GM12878 (cell line): ENCODE measurements around the gene RAP1GAP2. TPM values are rescaled to one million over a fixed set of nuclear protein-coding genes. Genes with fewer than 3 reads are reported as not detected.

Source experiments
- ATAC-seq: fragments of 200-7000 bp; cut with Tn5 transposase; 3 replicates; pipeline ENCODE4 v1.9.1; 2020; ENCODE audit warnings: mild to moderate bottlenecking, moderate library complexity
- BruUV-seq: library from RNA; stranded (reverse); fragments of 400-500 nt; replicated peaks from 2 replicates; lab custom pipeline; 2021; lab: Mats Ljungman, UMichigan
- CTCF ChIA-PET: fragments of 300-600 bp; sonication (Branson Sonifier 250); formaldehyde crosslinking; extraction: SDS; loops from one replicate; lab custom pipeline; 2021; ENCODE audit warnings: inconsistent platforms; lab: Yijun Ruan, JAX
- POLR2A ChIA-PET: fragments of 350-600 bp; formaldehyde crosslinking; extraction: SDS; loops from one replicate; lab custom pipeline; 2021; ENCODE audit warnings: inconsistent platforms; lab: Charles Lee
- RAD21 ChIA-PET: fragments of 300-600 bp; sonication (Branson Sonifier 250); formaldehyde crosslinking; loops from one replicate; lab custom pipeline; 2023; ENCODE audit warnings: antibody characterized with exemption; ENCODE audit not compliant: unreplicated experiment; lab: Charles Lee
- SMC1A ChIA-PET: fragments of 300-600 bp; sonication (Branson Sonifier 250); formaldehyde crosslinking; loops from one replicate; lab custom pipeline; 2023; ENCODE audit not compliant: unreplicated experiment, uncharacterized antibody; lab: Charles Lee
- DNase-seq: peaks from one replicate; pipeline ENCODE4 v3.0.0-alpha.2; 2011; ENCODE audit warnings: low read depth, low spot score
- FAIRE-seq: peaks from 3 replicates; lab custom pipeline; 2011; peaks lifted over from hg19 to GRCh38; lab: Jason Lieb, UNC
- H2AFZ ChIP-seq: 2 replicates; pipeline ENCODE4 v1.6.0; 2011; ENCODE audit warnings: low read depth, low read length, control low read depth; ENCODE audit not compliant: control insufficient read depth
- H3K27ac ChIP-seq: 2 replicates; pipeline ENCODE4 v1.5.1; 2011; ENCODE audit warnings: control low read depth; ENCODE audit not compliant: control insufficient read depth, insufficient read depth
- H3K27me3 ChIP-seq, 2 experiments: replicated peaks in 1 of 2; 2 replicates each; pipeline versions ENCODE4 v1.6.0 to v1.6.1; 2011; ENCODE audit warnings: low read length in 1 of 2; ENCODE audit not compliant: control insufficient read depth in 2 of 2, insufficient read depth in 2 of 2
- H3K36me3 ChIP-seq, 2 experiments: 2 replicates each; pipeline ENCODE4 v1.5.1; 2011; ENCODE audit warnings: low read length in 1 of 2; ENCODE audit not compliant: control insufficient read depth in 2 of 2, insufficient read depth in 2 of 2
- H3K4me1 ChIP-seq: 2 replicates; pipeline ENCODE4 v1.6.1; 2011; ENCODE audit warnings: mild to moderate bottlenecking, low read length, moderate library complexity, mixed read lengths; ENCODE audit not compliant: control insufficient read depth, insufficient read depth
- H3K4me2 ChIP-seq: 2 replicates; pipeline ENCODE4 v1.6.0; 2011; ENCODE audit warnings: control low read depth; ENCODE audit not compliant: control insufficient read depth, insufficient read depth
- H3K4me3 ChIP-seq: fragments of 200-600 bp; sonication (generic); 2 replicates; pipeline ENCODE4 v1.5.1; 2016
- H3K79me2 ChIP-seq: 2 replicates; pipeline ENCODE4 v1.6.0; 2011; ENCODE audit warnings: low read length; ENCODE audit not compliant: control insufficient read depth, insufficient read depth
- H3K9ac ChIP-seq: 2 replicates; pipeline ENCODE4 v1.8.0; 2011; ENCODE audit warnings: low read length, control low read depth, mixed read lengths; ENCODE audit not compliant: control insufficient read depth, insufficient read depth
- H3K9me3 ChIP-seq: replicated peaks from 3 replicates; pipeline ENCODE4 v1.5.1; 2011; ENCODE audit warnings: mild to moderate bottlenecking, low read length; ENCODE audit not compliant: control insufficient read depth, insufficient read depth
- H4K20me1 ChIP-seq: 2 replicates; pipeline ENCODE4 v1.6.0; 2011; ENCODE audit not compliant: control insufficient read depth, insufficient read depth
- BHLHE40 ChIP-seq, 2 experiments: fragments of 450-650 bp in 1 of 2; IDR thresholded peaks; 2 replicates each; pipeline ENCODE4 v1.6.1; 2011 to 2017; ENCODE audit warnings: low read depth in 2 of 2, borderline replicate concordance in 1 of 2, improper control_type of control experiment in 1 of 2, low read length in 1 of 2, mild to moderate bottlenecking in 1 of 2
- CREB1 ChIP-seq: IDR thresholded peaks from 2 replicates; pipeline ENCODE4 v1.6.1; 2012; ENCODE audit warnings: low read depth, mild to moderate bottlenecking, inconsistent platforms
- EGR1 ChIP-seq, 2 experiments: IDR thresholded peaks; 1 replicate in 1 of 2; 2 replicates in 1 of 2; pipeline ENCODE4 v1.6.1; 2011 to 2012; ENCODE audit warnings: low read depth in 2 of 2, low read length in 2 of 2, borderline replicate concordance in 1 of 2, mild to moderate bottlenecking in 1 of 2, moderate library complexity in 1 of 2
- IRF4 ChIP-seq: IDR thresholded peaks from 2 replicates; pipeline ENCODE4 v1.6.1; 2011; ENCODE audit warnings: low read depth, low read length
- KDM1A ChIP-seq: fragments of 200-600 bp; sonication (generic); IDR thresholded peaks from 2 replicates; pipeline ENCODE4 v1.6.1; 2016; ENCODE audit warnings: borderline replicate concordance
- MTA2 ChIP-seq: fragments of 450-650 bp; IDR thresholded peaks from 2 replicates; pipeline ENCODE4 v1.6.1; 2016; ENCODE audit warnings: low read depth, mild to moderate bottlenecking, moderate library complexity
- MYB ChIP-seq: fragments of 150-350 bp; IDR thresholded peaks from 2 replicates; pipeline ENCODE4 v1.6.1; 2014; ENCODE audit warnings: mild to moderate bottlenecking, low read depth, low read length, borderline replicate concordance
- MYC ChIP-seq: IDR thresholded peaks from 2 replicates; pipeline ENCODE4 v1.6.1; 2011; ENCODE audit warnings: mild to moderate bottlenecking, low read length, moderate library complexity, inconsistent platforms; ENCODE audit not compliant: insufficient read depth, insufficient replicate concordance, insufficient read length, severe bottlenecking
- PML ChIP-seq: IDR thresholded peaks from 2 replicates; pipeline ENCODE4 v1.6.1; 2012; ENCODE audit warnings: low read length, inconsistent platforms
- RB1 ChIP-seq: fragments of 450-650 bp; formaldehyde crosslinking; IDR thresholded peaks from 2 replicates; pipeline ENCODE4 v1.6.1; 2017; ENCODE audit warnings: mild to moderate bottlenecking, borderline replicate concordance
- RBBP5 ChIP-seq: fragments of 200-600 bp; sonication (generic); conservative IDR thresholded peaks from 2 replicates; pipeline ENCODE4 v1.6.1; 2016
- RELA ChIP-seq: fragments of 450-650 bp; IDR thresholded peaks from 2 replicates; pipeline ENCODE4 v1.8.0; 2014; ENCODE audit warnings: borderline replicate concordance; ENCODE audit not compliant: partially characterized antibody
- SREBF2 ChIP-seq: IDR thresholded peaks from 2 replicates; pipeline ENCODE4 v1.6.1; 2012; ENCODE audit warnings: mild to moderate bottlenecking, low read length
- ZNF274 ChIP-seq: IDR thresholded peaks from one replicate; pipeline ENCODE4 v1.8.0; 2011; ENCODE audit not compliant: insufficient read length, insufficient read depth
- WGBS: methylation state at CpG from one replicate; pipeline ENCODE4 v1.1.6; 2016; ENCODE audit warnings: low lambda C conversion rate; ENCODE audit not compliant: insufficient replicate concordance, insufficient coverage; ENCODE audit errors: missing lambda C conversion rate; 5-methylcytosine and 5-hydroxymethylcytosine counted together
- in situ Hi-C: fragments of 300-500 bp; cut with MboI; formaldehyde crosslinking; loops from 9 replicates; pipeline ENCODE4 v1.14.3; 2018; ENCODE audit warnings: mixed read lengths
- intact Hi-C: fragments of 100-400 bp; cut with micrococcal nuclease; formaldehyde crosslinking; loops from one replicate; pipeline ENCODE4 v1.14.2; 2022; ENCODE audit not compliant: unreplicated experiment
- polyA plus RNA-seq, 11 experiments: library from polyadenylated mRNA; depleted of rRNA in 4 of 11; unstranded in 6 of 11; stranded (reverse) in 5 of 11; fragments of >200 nt; fragmentation: Nextera tagmentation in 4 of 11; fragmentation: Illumina TruSeq in 1 of 11; extraction: Ambion mirVana in 4 of 11; extraction: Trizol in 1 of 11; gene quantifications; 1 replicate in 1 of 11; 2 replicates in 10 of 11; pipeline versions ENCODE4 v1.2.1 to v1.2.3, GENCODE V29; 2011 to 2016; ENCODE audit warnings: inconsistent platforms in 2 of 11, missing spikeins in 2 of 11, low read depth in 1 of 11
- total RNA-seq, 4 experiments: library from RNA; depleted of rRNA in 3 of 4; stranded (reverse); fragments of >200 nt in 3 of 4; fragmentation: Illumina TruSeq in 1 of 4; extraction: Trizol in 1 of 4; gene quantifications; 2 replicates each; pipeline versions ENCODE4 v1.2.1 to v1.2.3, GENCODE V29; 2013 to 2021
- TF ChIP-seq, protein P1 (sequence below): fragments of 450-650 bp; IDR thresholded peaks from 2 replicates; pipeline ENCODE4 v1.6.1; 2016; ENCODE audit warnings: mild to moderate bottlenecking
- TF ChIP-seq, protein P2 (sequence below): IDR thresholded peaks from 2 replicates; pipeline ENCODE4 v1.6.1; 2011; ENCODE audit warnings: borderline replicate concordance, low read depth, mild to moderate bottlenecking, moderate library complexity, mixed read lengths, low read length; ENCODE audit not compliant: insufficient read depth; ENCODE audit errors: extremely low read length
- TF ChIP-seq, protein P3 (sequence below): IDR thresholded peaks from 2 replicates; pipeline ENCODE4 v1.6.1; 2011; ENCODE audit warnings: mild to moderate bottlenecking, low read depth, low read length, moderate library complexity; ENCODE audit not compliant: insufficient replicate concordance
- TF ChIP-seq, protein P4 (sequence below): fragments of 150-350 bp; IDR thresholded peaks from 2 replicates; pipeline ENCODE4 v1.6.1; 2016; ENCODE audit warnings: low read depth, low read length

The RAP1GAP2 gene
- total and polyA plus RNA-seq, 10 of the 15 experiments (the other 5 are each of a cell fraction or from before 2014, with no cell fraction given), result 0.03 to 0.95 (median 0.49) TPM; not detected in 2

DNA sequence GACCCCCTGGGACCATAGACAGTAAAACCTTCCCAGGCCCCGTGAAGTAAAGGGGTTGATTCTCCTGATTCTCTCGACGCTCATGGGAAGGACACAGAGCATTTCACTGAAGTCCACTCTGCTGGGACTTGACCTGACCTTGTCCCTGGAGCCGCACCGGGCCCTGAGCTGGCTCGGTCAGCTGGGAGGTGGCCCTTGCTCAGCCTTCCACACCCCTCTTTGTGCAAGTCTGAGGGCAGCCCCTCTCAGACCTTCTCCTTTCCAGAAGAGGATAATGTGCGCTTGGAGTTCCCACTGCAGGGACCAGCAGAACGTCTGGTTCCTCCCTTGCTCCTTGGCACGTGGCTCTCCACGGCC is 115.5 kb downstream of the RAP1GAP2 start:
- no peak overlapping the region for H3K4me2 ChIP-seq
- POLR2A ChIA-PET, result interaction anchor here (0.7 kb wide), 1 partner anchor 9 kb away, joined by 3 read pairs; no protein-coding TSS in a partner anchor
- no peak for ATAC-seq
- no peaks in the 10 kb centered on the region for H3K4me1 ChIP-seq
- H3K27ac ChIP-seq, result no peak overlapping the region
- FAIRE-seq, result no peak
- no peak overlapping the region for H2AFZ ChIP-seq
- BruUV-seq, result no TSS peak
- no peak for TF ChIP-seq EGR1 (IDR thresholded peaks at IDR 0.05; ENCODE audit: borderline replicate concordance in 1 of 2, low read depth in 2 of 2, low read length in 2 of 2)
- TF ChIP-seq RBBP5, result no peak
- no peak for TF ChIP-seq MTA2
- TF ChIP-seq CREB1, result no peak
- TF ChIP-seq ZNF274, result no peak
- no peak for TF ChIP-seq MYC
- no peak for TF ChIP-seq RB1
- no peak for TF ChIP-seq KDM1A
- no peak for TF ChIP-seq BHLHE40 (IDR thresholded peaks at IDR 0.05; ENCODE audit: borderline replicate concordance in 1 of 2, low read depth in 2 of 2, low read length in 1 of 2)
- TF ChIP-seq SREBF2, result no peak
- no peak for TF ChIP-seq MYB
- TF ChIP-seq, protein P1, sequence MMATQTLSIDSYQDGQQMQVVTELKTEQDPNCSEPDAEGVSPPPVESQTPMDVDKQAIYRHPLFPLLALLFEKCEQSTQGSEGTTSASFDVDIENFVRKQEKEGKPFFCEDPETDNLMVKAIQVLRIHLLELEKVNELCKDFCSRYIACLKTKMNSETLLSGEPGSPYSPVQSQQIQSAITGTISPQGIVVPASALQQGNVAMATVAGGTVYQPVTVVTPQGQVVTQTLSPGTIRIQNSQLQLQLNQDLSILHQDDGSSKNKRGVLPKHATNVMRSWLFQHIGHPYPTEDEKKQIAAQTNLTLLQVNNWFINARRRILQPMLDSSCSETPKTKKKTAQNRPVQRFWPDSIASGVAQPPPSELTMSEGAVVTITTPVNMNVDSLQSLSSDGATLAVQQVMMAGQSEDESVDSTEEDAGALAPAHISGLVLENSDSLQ, result no peak
- no peak for TF ChIP-seq IRF4
- TF ChIP-seq PML, result no peak
- TF ChIP-seq, protein P2, sequence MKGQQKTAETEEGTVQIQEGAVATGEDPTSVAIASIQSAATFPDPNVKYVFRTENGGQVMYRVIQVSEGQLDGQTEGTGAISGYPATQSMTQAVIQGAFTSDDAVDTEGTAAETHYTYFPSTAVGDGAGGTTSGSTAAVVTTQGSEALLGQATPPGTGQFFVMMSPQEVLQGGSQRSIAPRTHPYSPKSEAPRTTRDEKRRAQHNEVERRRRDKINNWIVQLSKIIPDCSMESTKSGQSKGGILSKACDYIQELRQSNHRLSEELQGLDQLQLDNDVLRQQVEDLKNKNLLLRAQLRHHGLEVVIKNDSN, result no peak
- TF ChIP-seq, protein P3, sequence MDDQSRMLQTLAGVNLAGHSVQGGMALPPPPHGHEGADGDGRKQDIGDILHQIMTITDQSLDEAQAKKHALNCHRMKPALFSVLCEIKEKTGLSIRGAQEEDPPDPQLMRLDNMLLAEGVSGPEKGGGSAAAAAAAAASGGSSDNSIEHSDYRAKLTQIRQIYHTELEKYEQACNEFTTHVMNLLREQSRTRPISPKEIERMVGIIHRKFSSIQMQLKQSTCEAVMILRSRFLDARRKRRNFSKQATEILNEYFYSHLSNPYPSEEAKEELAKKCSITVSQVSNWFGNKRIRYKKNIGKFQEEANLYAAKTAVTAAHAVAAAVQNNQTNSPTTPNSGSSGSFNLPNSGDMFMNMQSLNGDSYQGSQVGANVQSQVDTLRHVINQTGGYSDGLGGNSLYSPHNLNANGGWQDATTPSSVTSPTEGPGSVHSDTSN, result no peak
- TF ChIP-seq, protein P4, sequence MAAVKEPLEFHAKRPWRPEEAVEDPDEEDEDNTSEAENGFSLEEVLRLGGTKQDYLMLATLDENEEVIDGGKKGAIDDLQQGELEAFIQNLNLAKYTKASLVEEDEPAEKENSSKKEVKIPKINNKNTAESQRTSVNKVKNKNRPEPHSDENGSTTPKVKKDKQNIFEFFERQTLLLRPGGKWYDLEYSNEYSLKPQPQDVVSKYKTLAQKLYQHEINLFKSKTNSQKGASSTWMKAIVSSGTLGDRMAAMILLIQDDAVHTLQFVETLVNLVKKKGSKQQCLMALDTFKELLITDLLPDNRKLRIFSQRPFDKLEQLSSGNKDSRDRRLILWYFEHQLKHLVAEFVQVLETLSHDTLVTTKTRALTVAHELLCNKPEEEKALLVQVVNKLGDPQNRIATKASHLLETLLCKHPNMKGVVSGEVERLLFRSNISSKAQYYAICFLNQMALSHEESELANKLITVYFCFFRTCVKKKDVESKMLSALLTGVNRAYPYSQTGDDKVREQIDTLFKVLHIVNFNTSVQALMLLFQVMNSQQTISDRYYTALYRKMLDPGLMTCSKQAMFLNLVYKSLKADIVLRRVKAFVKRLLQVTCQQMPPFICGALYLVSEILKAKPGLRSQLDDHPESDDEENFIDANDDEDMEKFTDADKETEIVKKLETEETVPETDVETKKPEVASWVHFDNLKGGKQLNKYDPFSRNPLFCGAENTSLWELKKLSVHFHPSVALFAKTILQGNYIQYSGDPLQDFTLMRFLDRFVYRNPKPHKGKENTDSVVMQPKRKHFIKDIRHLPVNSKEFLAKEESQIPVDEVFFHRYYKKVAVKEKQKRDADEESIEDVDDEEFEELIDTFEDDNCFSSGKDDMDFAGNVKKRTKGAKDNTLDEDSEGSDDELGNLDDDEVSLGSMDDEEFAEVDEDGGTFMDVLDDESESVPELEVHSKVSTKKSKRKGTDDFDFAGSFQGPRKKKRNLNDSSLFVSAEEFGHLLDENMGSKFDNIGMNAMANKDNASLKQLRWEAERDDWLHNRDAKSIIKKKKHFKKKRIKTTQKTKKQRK, result no peak
- no peak for TF ChIP-seq RELA
- no peak overlapping the region for H3K9ac ChIP-seq
- WGBS, result 30% methylated on average over 10 of the region's 10 CpGs
- H3K36me3 ChIP-seq, result no peaks in the 10 kb centered on the region
- in situ Hi-C loops, result no loop called here
- no peak for DNase-seq
- no peaks in the 10 kb centered on the region for H3K79me2 ChIP-seq
- RAD21 ChIA-PET, result no interaction called here
- SMC1A ChIA-PET, result no interaction called here
- H3K27me3 ChIP-seq, result no peaks in the 10 kb centered on the region
- H3K4me3 ChIP-seq, result no peak overlapping the region
- peaks cover 2% of the 10 kb centered on the region; the same call in 2 of the 3 replicates for H3K9me3 ChIP-seq
- intact Hi-C loops, result no loop called here
- H4K20me1 ChIP-seq, result no peaks in the 10 kb centered on the region
- CTCF ChIA-PET, result no interaction called here
